AG09319 (cell line): ENCODE data around the gene SAFB2.

Experiments used
- DNase-seq: peaks from one replicate; pipeline ENCODE4 v3.0.0-alpha.2; 2010; ENCODE audit warnings: low read depth; ENCODE audit errors: extremely low read depth
- TF ChIP-seq, protein P1 (sequence below): IDR thresholded peaks from 2 replicates; pipeline ENCODE4 v1.5.1; 2011; ENCODE audit warnings: low read depth, mild to moderate bottlenecking, inconsistent platforms, low read length, moderate library complexity

The SAFB2 gene

DNA sequence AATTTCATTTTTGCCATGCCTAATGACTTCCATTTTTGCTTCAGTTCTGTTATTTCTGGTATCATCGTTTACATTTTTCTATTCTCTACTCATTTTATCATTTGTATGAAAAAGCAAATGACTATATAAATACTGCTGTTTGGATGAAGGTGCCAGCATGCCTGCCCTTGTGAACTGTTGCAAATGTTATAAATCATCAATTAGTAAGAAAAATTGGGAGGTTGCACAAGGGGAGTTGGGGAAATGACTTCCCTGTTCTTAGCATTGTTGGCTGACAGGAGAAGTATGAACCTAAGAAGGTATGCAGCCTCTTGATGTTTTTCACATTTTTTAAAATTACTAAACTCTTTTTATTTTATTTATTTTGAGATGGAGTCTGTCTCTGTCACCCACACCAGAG, 15.4 kb upstream of the SAFB2 start:
- TF ChIP-seq, protein P1, sequence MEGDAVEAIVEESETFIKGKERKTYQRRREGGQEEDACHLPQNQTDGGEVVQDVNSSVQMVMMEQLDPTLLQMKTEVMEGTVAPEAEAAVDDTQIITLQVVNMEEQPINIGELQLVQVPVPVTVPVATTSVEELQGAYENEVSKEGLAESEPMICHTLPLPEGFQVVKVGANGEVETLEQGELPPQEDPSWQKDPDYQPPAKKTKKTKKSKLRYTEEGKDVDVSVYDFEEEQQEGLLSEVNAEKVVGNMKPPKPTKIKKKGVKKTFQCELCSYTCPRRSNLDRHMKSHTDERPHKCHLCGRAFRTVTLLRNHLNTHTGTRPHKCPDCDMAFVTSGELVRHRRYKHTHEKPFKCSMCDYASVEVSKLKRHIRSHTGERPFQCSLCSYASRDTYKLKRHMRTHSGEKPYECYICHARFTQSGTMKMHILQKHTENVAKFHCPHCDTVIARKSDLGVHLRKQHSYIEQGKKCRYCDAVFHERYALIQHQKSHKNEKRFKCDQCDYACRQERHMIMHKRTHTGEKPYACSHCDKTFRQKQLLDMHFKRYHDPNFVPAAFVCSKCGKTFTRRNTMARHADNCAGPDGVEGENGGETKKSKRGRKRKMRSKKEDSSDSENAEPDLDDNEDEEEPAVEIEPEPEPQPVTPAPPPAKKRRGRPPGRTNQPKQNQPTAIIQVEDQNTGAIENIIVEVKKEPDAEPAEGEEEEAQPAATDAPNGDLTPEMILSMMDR: no peak
- no peak for DNase-seq

DNA sequence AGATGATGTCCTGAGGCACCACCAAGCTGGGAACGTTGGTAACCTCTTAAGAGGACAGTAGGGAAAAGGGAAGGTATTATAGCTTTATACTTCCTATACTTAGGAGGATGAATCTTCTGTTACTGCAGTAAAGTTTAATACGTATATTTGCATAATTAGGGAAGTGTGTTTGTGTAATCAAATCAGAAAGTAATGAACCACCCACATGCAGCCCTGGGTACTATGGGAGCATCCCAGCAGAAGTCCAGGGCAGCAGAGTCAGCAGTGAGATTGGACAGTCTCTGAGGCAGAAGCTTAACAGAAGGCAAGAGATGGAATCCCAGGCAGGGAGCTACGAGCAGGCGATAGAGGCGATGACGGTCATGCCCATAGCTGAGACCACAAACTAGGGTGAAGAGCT, 12.9 kb upstream of the SAFB2 start:
- TF ChIP-seq, protein P1: no peak
- no peak for DNase-seq

DNA sequence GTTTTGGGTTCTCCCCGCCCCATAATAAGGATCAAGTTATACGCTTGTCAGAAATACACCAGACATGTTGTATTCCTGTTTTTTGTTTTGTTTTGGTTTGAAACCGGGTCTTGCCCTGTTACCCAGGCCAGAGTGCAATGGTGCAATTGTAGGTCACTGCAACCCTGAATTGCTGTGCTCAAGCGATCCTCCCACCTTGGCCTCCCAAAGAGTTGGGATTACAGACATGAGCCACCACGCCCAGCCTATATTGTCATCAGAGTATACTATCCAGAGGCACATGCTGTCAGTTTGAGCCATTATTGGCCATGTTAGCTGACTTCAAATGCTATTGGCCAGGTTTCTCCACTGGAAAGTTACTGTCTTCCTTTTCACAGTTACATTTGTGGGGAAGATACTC, 10.1 kb upstream of the SAFB2 start:
- no peak for DNase-seq

DNA sequence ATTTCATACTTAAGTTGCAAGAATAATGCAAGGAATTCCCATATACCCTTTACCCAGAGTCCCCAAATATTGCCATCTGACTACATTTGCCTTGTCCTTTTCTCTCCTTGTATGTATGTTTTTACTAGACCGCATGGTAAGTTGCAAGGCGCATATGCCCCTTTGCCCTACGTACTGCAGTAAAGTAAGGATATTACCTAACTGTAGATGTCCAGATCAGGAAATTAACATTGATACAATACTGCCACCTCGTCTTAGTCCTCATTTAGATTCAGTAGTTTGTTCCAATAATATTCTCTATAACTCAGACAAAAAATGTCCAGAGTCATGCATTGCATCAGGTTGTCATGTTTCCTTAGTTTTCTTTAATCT, 9.7 kb upstream of the SAFB2 start:
- TF ChIP-seq, protein P1: no peak
- no peak for DNase-seq

More for the DNA sequence above, 10.1 kb upstream of the SAFB2 start:
- TF ChIP-seq, protein P1: no peak

DNA sequence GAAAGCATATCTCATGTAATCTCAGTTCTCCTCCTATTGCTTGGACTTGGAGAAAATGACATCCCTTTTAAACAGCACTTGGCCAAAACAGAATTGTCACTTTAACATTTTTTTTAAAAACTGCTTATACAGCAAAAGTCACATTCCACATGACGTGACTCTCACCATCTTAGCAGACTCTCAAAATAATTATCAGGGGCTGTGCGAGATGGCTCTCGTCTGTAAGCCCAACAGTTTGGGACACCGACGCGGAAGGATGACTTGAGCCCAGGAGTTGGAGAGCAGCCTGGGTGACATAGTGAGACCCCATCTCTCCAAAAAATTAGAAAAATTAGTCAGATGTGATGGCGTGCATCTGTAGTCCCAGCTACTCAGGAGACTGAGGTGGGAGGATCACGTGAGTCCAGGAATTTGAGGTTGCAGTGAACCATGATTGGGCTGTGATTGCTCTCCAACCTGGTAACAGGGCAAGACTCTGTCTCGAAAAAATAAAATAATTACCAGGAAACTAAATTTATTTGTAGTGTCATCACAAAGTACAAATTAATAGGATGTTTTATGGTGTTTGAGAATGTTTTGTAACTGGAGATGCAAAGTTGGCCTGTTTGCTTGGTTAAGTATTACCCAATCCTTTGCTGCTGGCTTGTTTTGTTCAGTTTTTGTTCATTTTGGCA, 9.1 kb upstream of the SAFB2 start:
- no peak for DNase-seq
- TF ChIP-seq, protein P1: no peak

DNA sequence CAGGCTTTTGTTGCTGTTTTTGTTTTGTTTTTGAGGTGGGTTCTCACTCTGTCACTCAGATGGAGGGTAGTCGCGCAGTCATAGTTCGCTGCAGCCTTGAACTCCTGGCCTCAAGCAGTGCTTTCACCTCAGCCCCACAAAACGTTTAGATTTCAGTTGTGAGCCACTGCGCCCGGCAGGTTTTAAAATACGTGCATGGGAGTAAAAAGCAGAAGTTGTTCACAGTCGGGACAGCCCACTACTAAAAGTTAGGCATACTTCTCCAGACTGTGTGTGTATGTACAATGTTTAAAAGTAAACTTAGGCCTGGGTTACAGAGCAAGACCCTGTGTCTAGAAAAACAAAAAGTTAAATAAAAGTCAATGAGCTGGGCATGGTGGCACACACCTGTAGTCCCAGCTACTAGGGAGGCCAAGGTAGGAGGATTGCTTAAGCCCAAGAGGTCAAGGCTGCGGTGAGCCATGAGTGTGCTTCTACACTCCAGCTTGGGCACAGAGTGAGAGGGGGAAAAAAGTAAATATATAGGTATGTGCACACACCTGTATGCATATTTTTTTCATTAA, 6.4 kb upstream of the SAFB2 start:
- no peak for DNase-seq
- TF ChIP-seq, protein P1: no peak

DNA sequence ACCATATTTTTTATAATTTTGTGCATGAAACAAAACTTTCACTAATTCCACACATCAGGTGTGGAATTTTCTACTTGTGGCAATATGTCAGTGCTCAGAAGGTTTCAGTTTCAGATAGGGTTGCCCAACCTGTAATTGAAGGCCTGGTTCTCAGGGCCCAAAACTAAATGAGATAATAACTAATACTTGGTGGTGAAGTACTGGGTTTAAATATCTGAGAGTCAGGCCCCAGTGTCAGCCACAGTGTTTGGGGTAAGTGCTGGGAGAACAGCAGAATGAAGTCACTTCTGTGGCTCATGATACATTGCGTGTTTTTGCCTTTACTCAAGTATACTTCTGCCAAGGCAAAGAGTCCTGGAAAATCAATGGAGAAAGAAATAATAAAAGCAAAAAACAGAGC, 5.9 kb upstream of the SAFB2 start:
- no peak for DNase-seq
- TF ChIP-seq, protein P1: no peak
